C4-2B (cell line): ENCODE measurements around the gene ZFR2.
"Not testable (repeated sequence)": the region's sequence is repeated elsewhere in the genome, so short reads cannot be mapped to it uniquely, and the experiment has no call there.

ENCODE experiments used
- H3K27ac ChIP-seq: fragments of 450-650 bp; 2 replicates; pipeline ENCODE4 v1.5.1; 2017
- ZFX ChIP-seq: fragments of 450-650 bp; IDR thresholded peaks from 2 replicates; pipeline ENCODE4 v1.6.1; 2017
- TF ChIP-seq, protein P1 (sequence below): fragments of 450-650 bp; conservative IDR thresholded peaks from 2 replicates; pipeline ENCODE4 v1.5.1; 2017; ENCODE audit warnings: mild to moderate bottlenecking

The ZFR2 gene

DNA sequence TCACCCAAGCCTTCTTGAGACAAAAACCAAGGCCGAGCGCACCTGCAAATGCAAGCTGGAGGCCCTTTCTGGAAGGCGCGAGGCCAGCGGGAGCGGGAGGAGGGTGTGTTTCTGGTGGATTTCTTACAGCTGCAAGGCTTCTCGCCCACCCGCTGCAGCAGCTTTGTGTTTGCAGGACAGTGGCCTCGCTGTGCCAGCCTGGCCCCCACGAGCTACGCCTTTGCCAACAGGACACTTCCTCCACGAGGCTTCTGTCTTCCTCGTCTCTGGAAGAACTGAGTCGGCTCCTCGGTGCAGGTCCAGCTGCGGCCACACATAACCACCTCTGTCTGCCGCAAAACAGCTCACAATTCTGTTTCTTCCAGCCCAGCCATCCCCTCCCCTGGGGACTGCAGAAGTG lies 21.8 kb upstream of the ZFR2 start:
- no peak for TF ChIP-seq ZFX
- TF ChIP-seq, protein P1, sequence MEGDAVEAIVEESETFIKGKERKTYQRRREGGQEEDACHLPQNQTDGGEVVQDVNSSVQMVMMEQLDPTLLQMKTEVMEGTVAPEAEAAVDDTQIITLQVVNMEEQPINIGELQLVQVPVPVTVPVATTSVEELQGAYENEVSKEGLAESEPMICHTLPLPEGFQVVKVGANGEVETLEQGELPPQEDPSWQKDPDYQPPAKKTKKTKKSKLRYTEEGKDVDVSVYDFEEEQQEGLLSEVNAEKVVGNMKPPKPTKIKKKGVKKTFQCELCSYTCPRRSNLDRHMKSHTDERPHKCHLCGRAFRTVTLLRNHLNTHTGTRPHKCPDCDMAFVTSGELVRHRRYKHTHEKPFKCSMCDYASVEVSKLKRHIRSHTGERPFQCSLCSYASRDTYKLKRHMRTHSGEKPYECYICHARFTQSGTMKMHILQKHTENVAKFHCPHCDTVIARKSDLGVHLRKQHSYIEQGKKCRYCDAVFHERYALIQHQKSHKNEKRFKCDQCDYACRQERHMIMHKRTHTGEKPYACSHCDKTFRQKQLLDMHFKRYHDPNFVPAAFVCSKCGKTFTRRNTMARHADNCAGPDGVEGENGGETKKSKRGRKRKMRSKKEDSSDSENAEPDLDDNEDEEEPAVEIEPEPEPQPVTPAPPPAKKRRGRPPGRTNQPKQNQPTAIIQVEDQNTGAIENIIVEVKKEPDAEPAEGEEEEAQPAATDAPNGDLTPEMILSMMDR = no peak
- H3K27ac ChIP-seq = no peak overlapping the region

DNA sequence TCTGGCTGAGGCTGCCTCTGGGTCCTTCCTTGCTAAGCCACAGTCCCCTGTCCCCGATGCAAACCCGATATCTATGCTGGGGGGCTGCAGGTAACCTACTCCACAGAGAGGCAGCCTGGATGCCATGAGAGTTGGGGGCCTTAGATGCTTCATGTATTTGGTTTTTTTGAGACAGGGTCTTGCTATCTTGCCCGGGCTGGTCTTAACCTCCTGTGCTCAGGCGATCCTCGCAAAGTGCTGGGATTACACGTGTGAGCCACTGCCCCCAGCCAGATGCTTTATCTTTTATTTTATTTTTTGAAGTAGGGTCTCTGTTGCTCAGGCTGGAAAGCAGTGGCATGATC lies 13.2 kb upstream of the ZFR2 start:
- no peak overlapping the region for H3K27ac ChIP-seq
- no peak for TF ChIP-seq ZFX
- TF ChIP-seq, protein P1 = no peak

GRCh38 chr19:3881272-3882040 lies 12.6 kb upstream of the ZFR2 start:
- TF ChIP-seq, protein P1 = no peak
- no peak for TF ChIP-seq ZFX
- no peak overlapping the region for H3K27ac ChIP-seq

GRCh38 chr19:3880471-3881271 lies 11.8 kb upstream of the ZFR2 start, which contains the start of gene ATCAY:
Gene ATCAY (plus strand): TSS chr19:3880685. CDS start chr19:3885768, 5,083 bp downstream.
- TF ChIP-seq, protein P1 = no peak
- no peak for TF ChIP-seq ZFX
- H3K27ac ChIP-seq = no peak within 1 kb of the TSS

DNA sequence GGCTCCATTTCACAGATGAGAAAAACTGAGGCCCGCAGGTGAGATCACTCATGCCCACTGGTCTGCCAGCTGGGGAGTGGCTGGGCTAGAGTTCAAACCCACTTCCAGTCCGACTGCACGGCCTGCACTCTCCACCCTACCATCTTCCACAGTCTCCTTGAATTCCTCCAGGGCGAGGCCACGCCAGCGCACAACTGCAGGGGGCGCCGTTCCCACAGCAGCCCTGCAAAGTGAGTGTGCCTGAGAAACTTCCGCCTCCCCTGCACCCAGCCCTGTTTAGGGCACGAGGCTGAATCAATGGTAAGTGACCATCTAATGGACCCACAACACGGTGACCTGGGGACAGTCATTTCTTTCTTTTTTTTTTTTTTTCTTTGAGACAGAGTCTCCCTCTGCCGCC lies 10.8 kb upstream of the ZFR2 start:
- TF ChIP-seq, protein P1 = no peak
- no peak for TF ChIP-seq ZFX
- no peak overlapping the region for H3K27ac ChIP-seq

GRCh38 chr19:3874695-3875094 lies 5.9 kb upstream of the ZFR2 start:
- H3K27ac ChIP-seq = not testable (repeated sequence)

DNA sequence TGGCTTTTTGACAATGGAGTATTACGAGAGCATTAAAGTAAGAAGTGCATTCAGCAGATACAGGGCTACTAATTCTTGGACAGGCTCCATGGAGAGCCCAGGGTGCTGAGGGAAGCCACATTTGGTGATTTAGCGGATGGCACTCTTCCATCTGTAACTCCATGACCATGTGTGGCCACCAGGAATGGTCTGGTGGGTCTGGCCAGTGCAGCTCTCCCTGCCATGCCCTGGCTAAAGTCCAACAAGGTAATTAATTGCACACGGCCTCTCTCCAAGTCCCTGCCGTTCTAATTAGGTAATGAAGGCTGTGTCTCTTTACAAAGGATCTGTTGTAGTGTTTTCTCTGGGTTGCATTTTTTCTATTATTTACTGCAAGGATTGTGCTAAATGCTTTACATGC lies 4.3 kb upstream of the ZFR2 start:
- TF ChIP-seq, protein P1 = no peak
- no peak for TF ChIP-seq ZFX
- no peak overlapping the region for H3K27ac ChIP-seq
